Activated naive CD4-positive, alpha-beta T cell treated with anti-CD3 and anti-CD28 coated beads for 36 hours (primary cell): ENCODE data around the gene ZNF483. TPM values are rescaled to one million over a fixed set of nuclear protein-coding genes. Genes with fewer than 3 reads are reported as not detected.
"Not testable (repeated sequence)": the region's sequence is repeated elsewhere in the genome, so short reads cannot be mapped to it uniquely, and the experiment has no call there.

Experiments used
- CTCF ChIA-PET: fragments of 350-600 bp; sonication (Branson Sonifier 250); formaldehyde crosslinking; loops from one replicate; lab custom pipeline; 2021; ENCODE audit warnings: antibody characterized with exemption; lab: Charles Lee
- DNase-seq: peaks from one replicate; pipeline ENCODE4 v3.0.0-alpha.2; 2020
- H3K27ac Mint-ChIP-seq: one replicate; pipeline ENCODE4 v1.8.0; 2021; ENCODE audit warnings: mild to moderate bottlenecking, mixed read lengths
- H3K27me3 Mint-ChIP-seq: one replicate; pipeline ENCODE4 v1.8.0; 2021; ENCODE audit warnings: low read depth, mixed read lengths
- H3K36me3 Mint-ChIP-seq: one replicate; pipeline ENCODE4 v1.8.0; 2021; ENCODE audit warnings: low read depth, mixed read lengths
- H3K4me1 Mint-ChIP-seq: one replicate; pipeline ENCODE4 v1.8.0; 2021; ENCODE audit warnings: low read depth, mixed read lengths
- H3K4me3 Mint-ChIP-seq: one replicate; pipeline ENCODE4 v1.8.0; 2021; ENCODE audit warnings: mild to moderate bottlenecking, moderate library complexity, mixed read lengths
- H3K9me3 Mint-ChIP-seq: one replicate; pipeline ENCODE4 v1.8.0; 2021; ENCODE audit warnings: mixed read lengths
- intact Hi-C: fragments of 100-400 bp; cut with micrococcal nuclease; formaldehyde crosslinking; loops from one replicate; pipeline ENCODE4 v1.15.1; 2023
- total RNA-seq, 2 experiments: library from RNA; stranded (reverse); gene quantifications; one replicate each; pipeline ENCODE4 v1.2.3, GENCODE V29; 2021

Gene ZNF483
- total RNA-seq, 2 experiments from 2014 or later, result 2.3 TPM

GRCh38 chr9:111555425-111555824, 30.4 kb downstream of the ZNF483 start:
- H3K4me1 Mint-ChIP-seq, intact Hi-C loops, H3K27ac Mint-ChIP-seq, H3K27me3 Mint-ChIP-seq, H3K4me3 Mint-ChIP-seq, DNase-seq, CTCF ChIA-PET: not testable (repeated sequence)
- Mint-ChIP-seq H3K36me3 (peaks cover 39% of the 10 kb centered on the region), H3K9me3 (peaks cover 47% of the 10 kb centered on the region)

- Mint-ChIP-seq H3K36me3 (peaks cover 24% of the 10 kb centered on the region), H3K4me3 (no peak overlapping the region), H3K9me3 (peaks cover 36% of the 10 kb centered on the region), H3K27ac (no peak overlapping the region), H3K4me1 (no peaks in the 10 kb centered on the region), H3K27me3 (no peaks in the 10 kb centered on the region)
- intact Hi-C loops, result no loop called here
- CTCF ChIA-PET, result no interaction called here
- no peak for DNase-seq
Measured at GRCh38 chr9:111559000-111559610, 34.1 kb downstream of the ZNF483 start.

GRCh38 chr9:111561165-111561719, 36.3 kb downstream of the ZNF483 start:
- no peaks in the 10 kb centered on the region for H3K4me1 Mint-ChIP-seq
- H3K9me3 Mint-ChIP-seq, result peaks cover 18% of the 10 kb centered on the region
- no peak for DNase-seq
- H3K27ac Mint-ChIP-seq, result no peak overlapping the region
- peaks cover 9% of the 10 kb centered on the region for H3K36me3 Mint-ChIP-seq
- CTCF ChIA-PET, result no interaction called here
- intact Hi-C loops, result loop anchor here (10.0 kb wide), 1 partner anchor 46 kb away; no protein-coding TSS in a partner anchor
- no peak overlapping the region for H3K4me3 Mint-ChIP-seq
- no peaks in the 10 kb centered on the region for H3K27me3 Mint-ChIP-seq

GRCh38 chr9:111566234-111566633, 41.3 kb downstream of the ZNF483 start:
- H3K36me3 Mint-ChIP-seq, result peaks cover 9% of the 10 kb centered on the region
- CTCF ChIA-PET, result no interaction called here
- no peaks in the 10 kb centered on the region for H3K27me3 Mint-ChIP-seq
- H3K9me3 Mint-ChIP-seq, result peaks cover 23% of the 10 kb centered on the region
- H3K4me1 Mint-ChIP-seq, result no peaks in the 10 kb centered on the region
- no peak overlapping the region for H3K4me3 Mint-ChIP-seq
- DNase-seq, result no peak
- H3K27ac Mint-ChIP-seq, result no peak overlapping the region
- intact Hi-C loops, result loop anchor here (10.0 kb wide), 1 partner anchor 51 kb away; no protein-coding TSS in a partner anchor

- H3K4me3 Mint-ChIP-seq, H3K27ac Mint-ChIP-seq, H3K27me3 Mint-ChIP-seq, DNase-seq, H3K4me1 Mint-ChIP-seq, H3K36me3 Mint-ChIP-seq: not testable (repeated sequence)
- CTCF ChIA-PET, result interaction anchor here (0.6 kb wide), 1 partner anchor 30 kb away, joined by 3 read pairs; no protein-coding TSS in a partner anchor
- intact Hi-C loops, result loop anchor here (10.0 kb wide), 1 partner anchor 53 kb away; no protein-coding TSS in a partner anchor
- peaks cover 23% of the 10 kb centered on the region for H3K9me3 Mint-ChIP-seq
Measured at GRCh38 chr9:111568127-111568526, 43.1 kb downstream of the ZNF483 start.

- H3K27me3 Mint-ChIP-seq, result peaks cover 2% of the 10 kb centered on the region
- CTCF ChIA-PET, result interaction anchor here (1.3 kb wide), 1 partner anchor 48 kb away, joined by 4 read pairs; the partner anchor contains the start of gene ZNF483
- peaks cover 6% of the 10 kb centered on the region for H3K36me3 Mint-ChIP-seq
- H3K4me1 Mint-ChIP-seq, result no peaks in the 10 kb centered on the region
- no peak for DNase-seq
- H3K27ac Mint-ChIP-seq, result no peak overlapping the region
- H3K9me3 Mint-ChIP-seq, result peaks cover 11% of the 10 kb centered on the region
- H3K4me3 Mint-ChIP-seq, result no peak overlapping the region
- intact Hi-C loops, result no loop called here
Measured at GRCh38 chr9:111572950-111573604, 48.1 kb downstream of the ZNF483 start.

- Mint-ChIP-seq H3K27ac (no peak overlapping the region), H3K9me3 (no peaks in the 10 kb centered on the region), H3K4me3 (no peak overlapping the region), H3K36me3 (no peaks in the 10 kb centered on the region), H3K27me3 (no peaks in the 10 kb centered on the region), H3K4me1 (no peaks in the 10 kb centered on the region)
- intact Hi-C loops, result no loop called here
- CTCF ChIA-PET, result interaction anchor here (1.4 to 1.6 kb wide), 2 partner anchors 9 to 110 kb away, joined by 3 read pairs; no protein-coding TSS in a partner anchor
- DNase-seq, result no peak
Measured at GRCh38 chr9:111582888-111583287, 57.9 kb downstream of the ZNF483 start.

GRCh38 chr9:111586378-111586777, 61.4 kb downstream of the ZNF483 start:
- Mint-ChIP-seq H3K27me3 (no peaks in the 10 kb centered on the region), H3K4me1 (no peaks in the 10 kb centered on the region), H3K27ac (no peak overlapping the region), H3K4me3 (no peak overlapping the region), H3K9me3 (no peaks in the 10 kb centered on the region), H3K36me3 (no peaks in the 10 kb centered on the region)
- CTCF ChIA-PET, result no interaction called here
- DNase-seq, result no peak
- intact Hi-C loops, result no loop called here

- Mint-ChIP-seq H3K4me1 (no peaks in the 10 kb centered on the region), H3K4me3 (no peak overlapping the region), H3K27ac (no peak overlapping the region), H3K36me3 (no peaks in the 10 kb centered on the region), H3K9me3 (no peaks in the 10 kb centered on the region), H3K27me3 (no peaks in the 10 kb centered on the region)
- no peak for DNase-seq
- intact Hi-C loops, result no loop called here
- CTCF ChIA-PET, result no interaction called here
Measured at GRCh38 chr9:111588846-111589245, 63.9 kb downstream of the ZNF483 start.

GRCh38 chr9:111597852-111598732, 73.1 kb downstream of the ZNF483 start:
- H3K27me3 Mint-ChIP-seq, result peaks cover 27% of the 10 kb centered on the region
- H3K4me3 Mint-ChIP-seq, result peak overlapping the region; percentile 80
- intact Hi-C loops, result loop anchor here (1.0 to 5.0 kb wide), 8 partner anchors 25 to 759 kb away; partner anchors contain the start of genes DNAJC25 and PTBP3
- CTCF ChIA-PET, result interaction anchor here (0.6 to 2.7 kb wide), 23 partner anchors 10 to 890 kb away, joined by 3 to 24 read pairs (median 3); partner anchors contain the start of gene GNG10
- no peaks in the 10 kb centered on the region for H3K9me3 Mint-ChIP-seq
- H3K4me1 Mint-ChIP-seq, result peaks cover 12% of the 10 kb centered on the region
- H3K36me3 Mint-ChIP-seq, result no peaks in the 10 kb centered on the region
- peak; percentile 81 for DNase-seq
- H3K27ac Mint-ChIP-seq, result no peak overlapping the region

GRCh38 chr9:111598733-111599091, 73.7 kb downstream of the ZNF483 start:
- Mint-ChIP-seq H3K4me3 (peak overlapping the region; percentile 80), H3K4me1 (peaks cover 12% of the 10 kb centered on the region), H3K36me3 (no peaks in the 10 kb centered on the region), H3K27me3 (peaks cover 27% of the 10 kb centered on the region), H3K27ac (no peak overlapping the region), H3K9me3 (no peaks in the 10 kb centered on the region)
- intact Hi-C loops, result loop anchor here (1.0 to 5.0 kb wide), 9 partner anchors 24 to 758 kb away; partner anchors contain the start of genes DNAJC25 and PTBP3
- CTCF ChIA-PET, result interaction anchor here (0.6 to 2.7 kb wide), 20 partner anchors 10 to 1513 kb away, joined by 3 to 24 read pairs (median 3); partner anchors contain the start of gene GNG10
- DNase-seq, result peak; percentile 47
